ENCODE results near the gene LHPP.
A peak's percentile ranks its signal among the peaks of the same experiment; 100 is the strongest.

Gene LHPP

GRCh38 chr10:124522933-124523871, 61.6 kb downstream of the LHPP start:
- DNase-seq = no peak

DNA sequence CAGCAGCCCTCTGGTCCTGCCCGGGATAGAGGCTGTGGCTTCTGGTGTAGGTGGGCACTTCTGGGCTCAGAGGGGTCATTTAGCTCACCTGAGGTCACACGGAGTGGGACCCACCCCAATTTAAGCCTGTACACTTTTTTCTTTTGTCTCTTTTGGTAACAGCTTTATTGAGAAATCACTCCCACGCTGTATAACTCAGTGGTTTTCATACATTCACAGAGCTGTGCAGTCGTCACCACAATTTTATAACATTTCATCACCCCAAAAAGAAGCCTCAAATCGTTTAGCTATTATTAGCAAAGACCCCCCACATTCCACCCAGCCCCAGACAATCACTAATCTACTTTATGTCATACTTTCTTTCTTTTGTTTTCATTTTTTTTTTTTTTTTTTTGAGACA, 62.3 kb downstream of the LHPP start:
- no peak for DNase-seq

- peak in 1 of 2 donors; percentile 40 for DNase-seq
These were observed 63.5 kb downstream of the LHPP start for GRCh38 chr10:124524991-124525653.

- no peak for DNase-seq
These were observed 64.4 kb downstream of the LHPP start for GRCh38 chr10:124525751-124526600.

DNA sequence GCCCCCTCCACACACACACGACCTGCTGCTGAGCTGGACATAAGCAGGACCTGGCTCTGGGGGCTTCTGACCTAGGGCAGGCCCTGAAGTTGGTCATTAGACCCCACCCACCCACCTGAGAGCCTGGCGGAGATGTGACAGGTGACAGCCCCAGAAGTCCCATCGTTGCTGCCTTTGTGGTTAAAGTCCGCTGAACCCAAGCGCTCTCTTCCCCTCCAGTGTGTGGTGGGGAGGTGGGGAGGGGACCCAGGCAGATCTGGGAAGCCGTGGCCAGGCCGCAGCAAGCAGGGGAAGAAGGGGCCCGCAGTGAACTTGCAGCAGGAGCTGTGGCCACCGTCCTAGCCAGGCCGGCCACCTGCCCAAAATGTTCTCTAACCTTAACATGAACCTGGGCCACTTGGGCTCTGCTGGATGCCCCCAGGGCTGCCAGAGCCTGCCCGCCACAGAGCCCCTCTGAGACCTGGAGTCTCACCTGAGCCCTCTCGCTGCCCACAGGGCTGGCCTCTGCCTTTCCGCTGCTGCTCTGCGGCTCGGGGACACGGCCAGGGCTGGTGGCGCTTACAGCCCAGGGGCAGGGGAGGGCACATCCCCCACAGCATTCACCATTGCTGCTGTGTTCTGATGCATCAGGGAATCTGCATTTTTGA, 65.1 kb downstream of the LHPP start:
- DNase-seq = no peak

DNA sequence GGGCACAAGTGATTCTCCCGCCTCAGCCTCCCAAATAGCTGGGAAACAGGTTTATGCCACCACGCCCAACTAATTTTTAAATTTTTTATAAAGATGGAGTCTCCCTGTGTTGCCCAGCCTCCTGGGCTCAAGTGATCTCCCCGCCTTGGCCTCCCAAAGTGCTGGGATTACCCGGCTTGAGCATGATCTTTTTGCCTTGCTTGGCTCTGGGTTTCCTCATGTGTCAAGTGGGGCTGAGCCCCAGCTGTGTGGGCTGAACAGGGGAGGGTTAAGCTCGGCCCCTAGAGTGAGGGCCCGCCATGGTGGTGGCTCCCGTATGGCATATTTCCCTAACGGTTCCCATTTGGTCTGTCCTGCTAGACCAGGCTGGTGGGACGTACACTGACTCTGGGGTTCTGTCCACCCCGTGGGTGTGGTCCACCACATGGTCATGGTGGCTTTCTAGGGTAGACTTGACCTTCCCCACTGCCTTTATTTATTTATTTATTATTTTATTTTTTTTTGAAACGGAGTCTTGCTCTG, 66.3 kb downstream of the LHPP start:
- no peak for DNase-seq

DNA sequence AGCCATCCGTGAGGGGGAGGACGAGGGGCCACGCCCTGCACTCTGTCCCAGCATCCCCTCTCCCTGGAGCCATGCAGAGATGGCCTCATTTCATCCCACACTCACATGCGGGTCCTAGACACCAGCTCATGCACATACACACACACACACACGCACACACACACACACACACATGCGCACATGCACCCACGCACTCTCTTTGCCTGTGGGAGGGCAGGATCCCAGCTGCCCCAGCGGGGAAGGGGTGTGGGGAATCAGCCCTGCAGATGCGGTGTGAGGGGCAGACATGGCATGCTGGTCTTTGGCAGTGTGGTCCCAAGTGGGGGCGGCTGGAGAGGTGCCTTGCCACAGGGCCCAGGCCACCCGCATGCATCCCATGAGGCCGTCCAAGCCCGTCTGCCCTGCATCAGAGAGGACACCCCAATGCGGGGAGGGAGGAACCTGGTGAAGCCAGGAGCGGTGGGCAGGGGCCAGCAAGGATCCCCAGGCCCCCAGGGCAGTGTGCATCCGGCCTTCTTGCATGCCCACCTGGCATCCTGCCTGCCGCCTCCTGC, 68.1 kb downstream of the LHPP start:
- DNase-seq = no peak

DNA sequence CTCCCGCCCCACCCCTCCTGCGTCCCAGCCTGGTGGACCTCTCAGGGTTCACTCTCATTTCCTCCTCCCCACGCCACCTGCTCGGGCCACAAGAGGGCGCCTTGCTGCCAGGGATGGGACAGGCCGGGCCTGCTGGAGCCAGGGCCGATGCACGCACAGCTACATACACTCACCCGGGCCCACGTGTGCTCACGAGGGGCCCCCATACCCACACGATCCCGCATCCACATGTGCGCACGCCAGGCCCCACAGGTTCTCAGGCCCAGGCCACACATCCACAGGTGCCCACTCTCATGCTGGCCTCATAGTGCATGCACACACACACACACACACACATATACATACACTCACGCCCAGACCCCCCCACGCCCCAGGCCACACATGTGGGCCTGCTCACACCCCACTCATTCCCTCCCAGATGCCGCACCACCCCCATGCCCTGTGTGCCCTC, 68.6 kb downstream of the LHPP start:
- DNase-seq = peak; percentile 62 to 82

- DNase-seq = no peak
These were observed 69.2 kb downstream of the LHPP start for GRCh38 chr10:124530816-124531215.

- no peak for DNase-seq
These were observed 70.6 kb downstream of the LHPP start for GRCh38 chr10:124532106-124532641.

DNA sequence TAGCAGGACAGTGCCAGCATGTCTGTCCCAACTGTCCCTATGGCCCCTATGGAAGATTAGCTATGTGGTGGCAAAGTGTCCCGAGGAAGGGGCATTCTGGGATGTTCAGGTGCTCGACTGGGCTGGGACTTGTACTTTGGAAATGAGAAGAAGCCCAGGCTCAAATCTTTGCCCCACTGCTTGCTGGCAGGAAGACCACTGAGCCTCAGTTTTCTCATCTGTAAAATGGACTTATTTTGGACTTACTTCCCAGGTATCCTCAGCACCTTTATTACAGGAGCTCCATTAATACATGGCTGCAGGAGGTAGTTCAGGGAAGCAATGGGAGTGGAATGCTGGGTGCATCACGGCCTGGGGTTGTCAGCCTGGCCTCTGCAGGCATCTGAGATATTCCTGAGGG, 71.2 kb downstream of the LHPP start:
- DNase-seq = no peak

GRCh38 chr10:124533266-124533665, 71.6 kb downstream of the LHPP start:
- no peak for DNase-seq

GRCh38 chr10:124534231-124534798, 72.7 kb downstream of the LHPP start:
- peak; percentile 15 to 41 for DNase-seq

DNA sequence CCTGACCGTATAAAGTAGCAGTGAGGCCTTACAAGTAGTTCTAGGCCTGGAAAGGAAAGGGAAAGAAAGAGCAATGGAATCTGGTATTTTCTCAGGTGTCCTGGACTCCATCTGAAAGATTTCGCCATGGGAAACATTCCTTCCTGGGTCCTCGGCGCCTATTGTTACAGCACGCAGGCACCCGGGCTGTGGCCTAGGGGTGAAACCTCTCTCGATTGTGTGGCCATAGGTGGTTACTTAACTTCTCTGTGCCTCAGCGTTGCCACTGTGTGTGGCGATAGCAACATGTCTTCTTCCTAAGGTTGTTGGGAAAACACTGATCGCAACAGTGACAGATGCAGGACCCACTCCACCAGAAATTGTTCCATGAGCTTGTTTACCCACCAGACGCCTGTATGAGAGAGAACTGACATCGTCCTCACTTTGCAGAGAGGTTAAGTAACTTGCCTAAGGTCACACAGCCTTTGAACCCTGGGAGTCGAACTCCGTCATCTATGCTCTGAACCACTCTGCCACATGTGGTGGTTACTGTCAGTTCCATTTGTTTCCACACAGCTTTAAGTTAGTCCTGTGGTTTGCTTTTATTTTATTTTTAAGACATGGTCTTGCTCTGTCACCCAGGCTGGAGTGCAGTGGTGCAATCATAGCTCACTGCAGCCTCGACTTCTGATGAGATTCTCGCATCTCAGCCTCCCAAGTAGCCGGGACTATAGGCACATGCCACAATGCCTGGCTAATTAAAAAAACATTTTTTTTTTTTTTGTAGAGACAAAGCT, 73.4 kb downstream of the LHPP start:
- DNase-seq = no peak

DNA sequence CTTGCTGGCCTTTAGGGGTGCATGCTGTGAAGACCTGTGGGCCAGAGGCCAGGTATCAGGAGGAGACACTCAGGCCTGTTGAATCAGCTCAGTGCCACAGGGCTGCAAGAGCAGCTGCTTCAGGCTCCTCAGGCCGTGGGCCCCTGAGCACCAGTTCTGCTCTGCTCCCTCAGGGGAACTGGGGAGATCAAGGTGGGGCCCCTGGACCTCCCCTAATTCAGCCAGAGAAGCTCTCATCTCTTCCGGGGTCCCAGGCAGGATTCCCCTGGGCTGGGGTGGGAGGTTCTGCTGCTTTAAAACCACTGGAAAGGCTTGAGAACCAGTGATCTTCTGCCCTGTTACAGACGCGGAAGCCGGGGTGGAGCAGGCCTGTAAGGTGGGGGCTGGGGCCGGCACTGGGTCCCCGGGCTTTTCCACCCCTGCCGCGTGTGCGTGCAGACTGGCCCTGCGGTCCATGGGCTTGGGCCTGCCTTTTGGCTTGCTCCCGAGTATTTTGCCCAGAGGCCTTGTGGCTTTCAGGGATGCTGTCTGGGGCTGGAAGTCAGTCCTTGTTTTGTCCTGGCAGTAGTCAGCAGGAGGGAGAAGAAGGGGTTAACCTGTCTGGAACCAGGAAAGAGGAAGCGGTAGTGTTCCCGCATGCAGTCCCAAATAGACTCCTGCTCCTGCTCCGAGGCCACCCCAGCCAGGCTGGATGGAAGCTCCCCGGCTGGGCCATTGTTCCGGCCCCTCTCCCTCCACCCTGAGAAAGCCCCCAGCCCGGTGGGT, 74.3 kb downstream of the LHPP start:
- DNase-seq = no peak

- DNase-seq = no peak
These were observed 75.0 kb downstream of the LHPP start for GRCh38 chr10:124536496-124537050.

DNA sequence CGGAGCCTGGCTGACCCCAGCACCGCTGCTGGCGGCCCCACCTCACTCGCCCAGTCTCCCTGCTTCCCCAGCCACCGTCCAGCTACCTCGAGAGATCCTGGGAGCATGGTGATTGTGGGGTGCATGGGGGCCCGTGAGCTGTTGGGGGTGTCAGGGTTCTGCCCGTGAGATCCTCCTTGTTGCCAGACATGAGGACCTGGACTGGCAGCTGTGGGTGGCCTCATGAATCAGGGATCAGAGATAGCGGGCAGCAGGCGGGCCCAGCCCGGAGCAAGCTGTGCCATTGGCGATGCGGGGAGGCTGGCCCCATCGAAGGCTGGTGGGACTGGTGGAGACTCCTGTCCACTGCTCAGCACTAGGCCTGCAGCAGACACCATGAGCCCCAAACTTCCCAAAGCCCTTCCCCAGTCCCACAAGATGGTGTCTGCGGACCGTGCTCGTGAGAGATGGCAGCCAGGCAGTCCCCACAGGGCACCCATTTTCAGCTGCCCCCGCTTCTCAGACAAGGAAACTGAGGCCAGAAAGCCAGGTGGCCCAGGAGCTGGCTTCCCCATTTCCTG, 75.6 kb downstream of the LHPP start:
- DNase-seq = no peak

GRCh38 chr10:124537891-124538290, 76.3 kb downstream of the LHPP start:
- no peak for DNase-seq

DNA sequence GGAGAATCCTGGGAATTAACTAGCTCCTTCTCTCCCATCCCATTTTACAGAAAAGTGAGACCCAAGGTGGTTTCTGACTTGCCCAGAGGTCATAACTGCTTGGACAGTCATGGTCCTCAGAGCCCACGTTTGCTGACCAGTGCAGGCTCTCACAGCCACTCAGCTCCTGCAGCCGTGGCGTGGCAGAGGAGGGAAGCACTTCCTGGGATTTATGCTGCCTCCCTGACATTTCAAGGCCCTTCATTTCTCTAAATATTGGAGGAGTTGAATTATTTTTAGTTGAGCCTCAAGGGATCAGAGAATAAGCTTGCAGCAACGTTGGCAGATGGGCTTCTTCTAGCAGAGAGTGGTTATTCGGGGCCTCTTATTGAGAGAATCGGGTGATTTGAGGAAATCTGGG, 77.1 kb downstream of the LHPP start:
- DNase-seq = no peak

Data from hippocampal formation (tissue), 2 donors.